ENCODE data around the gene FLNC. TPM values are rescaled to one million over a fixed set of nuclear protein-coding genes. Genes with fewer than 3 reads are reported as not detected.
A peak's percentile ranks its signal among the peaks of the same experiment; 100 is the strongest.

FLNC gene
- total and polyA plus RNA-seq, 9 of the 15 experiments (the other 6 are each of a cell fraction or from before 2014, with no cell fraction given), result 0.90 to 155 (median 28.8) TPM

DNA sequence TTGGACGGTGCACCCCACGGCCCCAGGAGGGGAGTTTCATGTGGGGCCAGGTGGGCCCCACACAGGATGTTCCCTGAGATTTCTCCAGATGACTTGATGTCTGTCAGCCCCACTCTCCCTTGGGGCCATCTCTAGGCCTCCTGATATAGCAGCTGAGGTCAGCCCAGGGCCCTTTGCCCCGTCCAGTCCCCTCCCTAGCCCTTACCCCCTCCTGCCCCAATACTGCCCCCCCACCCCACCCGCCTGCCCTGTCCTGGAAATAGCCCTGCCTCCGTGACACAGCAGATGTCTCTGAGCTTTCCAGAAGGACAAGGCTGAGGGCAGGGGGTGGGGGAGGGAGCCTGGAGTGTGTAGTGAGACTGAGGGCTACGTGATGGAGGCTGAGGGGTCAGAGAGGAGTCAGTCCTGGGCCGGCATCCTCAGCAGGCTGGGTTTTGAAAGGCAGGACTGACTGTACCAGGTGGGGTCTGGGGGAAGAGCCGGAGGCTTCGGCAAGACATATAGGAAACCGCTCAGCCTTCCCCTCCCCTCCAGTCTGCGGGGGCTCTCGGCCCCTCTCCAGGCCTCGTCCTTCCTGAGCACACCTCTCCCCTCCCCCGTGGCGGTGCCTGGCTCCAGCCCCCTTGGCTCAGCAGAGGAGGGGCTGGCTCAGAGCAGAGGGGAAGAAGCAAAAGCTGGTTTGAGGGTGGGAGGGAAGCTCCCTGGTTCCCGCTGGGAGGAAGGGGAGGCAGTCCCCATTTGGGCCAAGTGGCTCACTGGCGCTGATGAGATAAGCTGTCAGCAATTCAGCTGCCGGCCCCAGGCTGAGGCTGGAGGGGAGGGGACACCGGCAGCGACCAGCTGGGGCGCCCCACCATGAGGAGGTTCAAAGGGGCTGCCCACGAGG is 2.0 kb downstream of the FLNC start (continued):
- TF ChIP-seq RBM15 (IDR thresholded peaks at IDR 0.05; ENCODE audit: insufficient read depth, low read length), result no peak
- no peak for TF ChIP-seq NR4A1 (CRISPR knock-in tag; IDR thresholded peaks at IDR 0.05)
- TF ChIP-seq NR4A1 (tag; IDR thresholded peaks at IDR 0.05), result no peak; the same call in 1 of the 2 replicates
- TF ChIP-seq RBFOX2 (IDR thresholded peaks at IDR 0.05; ENCODE audit: low read depth, low read length), result peak; percentile 81
- peak; percentile 70 for TF ChIP-seq RBBP5 (IDR thresholded peaks at IDR 0.05; ENCODE audit: borderline replicate concordance, insufficient read depth, low read length, poor library complexity, severe bottlenecking)
- TF ChIP-seq KLF16 (IDR thresholded peaks at IDR 0.05), result peak; percentile 71; the same call in 1 of the 2 replicates
- TF ChIP-seq MYC (IDR thresholded peaks at IDR 0.05; ENCODE audit: low read depth, low read length), result peak; percentile 74
- peak; percentile 71; the same call in 1 of the 2 replicates for TF ChIP-seq MYC (CRISPR knock-in tag; IDR thresholded peaks at IDR 0.05; ENCODE audit: borderline replicate concordance, low read depth)
- TF ChIP-seq CHCHD3 (CRISPR knock-in tag; IDR thresholded peaks at IDR 0.05), result peak; percentile 22; the same call in 1 of the 2 replicates
- TF ChIP-seq, protein P1, sequence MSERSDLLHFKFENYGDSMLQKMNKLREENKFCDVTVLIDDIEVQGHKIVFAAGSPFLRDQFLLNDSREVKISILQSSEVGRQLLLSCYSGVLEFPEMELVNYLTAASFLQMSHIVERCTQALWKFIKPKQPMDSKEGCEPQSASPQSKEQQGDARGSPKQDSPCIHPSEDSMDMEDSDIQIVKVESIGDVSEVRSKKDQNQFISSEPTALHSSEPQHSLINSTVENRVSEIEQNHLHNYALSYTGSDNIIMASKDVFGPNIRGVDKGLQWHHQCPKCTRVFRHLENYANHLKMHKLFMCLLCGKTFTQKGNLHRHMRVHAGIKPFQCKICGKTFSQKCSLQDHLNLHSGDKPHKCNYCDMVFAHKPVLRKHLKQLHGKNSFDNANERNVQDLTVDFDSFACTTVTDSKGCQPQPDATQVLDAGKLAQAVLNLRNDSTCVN (CRISPR knock-in tag; IDR thresholded peaks at IDR 0.05), result peak; percentile 67; the same call in 1 of the 2 replicates
- TF ChIP-seq, protein P2, sequence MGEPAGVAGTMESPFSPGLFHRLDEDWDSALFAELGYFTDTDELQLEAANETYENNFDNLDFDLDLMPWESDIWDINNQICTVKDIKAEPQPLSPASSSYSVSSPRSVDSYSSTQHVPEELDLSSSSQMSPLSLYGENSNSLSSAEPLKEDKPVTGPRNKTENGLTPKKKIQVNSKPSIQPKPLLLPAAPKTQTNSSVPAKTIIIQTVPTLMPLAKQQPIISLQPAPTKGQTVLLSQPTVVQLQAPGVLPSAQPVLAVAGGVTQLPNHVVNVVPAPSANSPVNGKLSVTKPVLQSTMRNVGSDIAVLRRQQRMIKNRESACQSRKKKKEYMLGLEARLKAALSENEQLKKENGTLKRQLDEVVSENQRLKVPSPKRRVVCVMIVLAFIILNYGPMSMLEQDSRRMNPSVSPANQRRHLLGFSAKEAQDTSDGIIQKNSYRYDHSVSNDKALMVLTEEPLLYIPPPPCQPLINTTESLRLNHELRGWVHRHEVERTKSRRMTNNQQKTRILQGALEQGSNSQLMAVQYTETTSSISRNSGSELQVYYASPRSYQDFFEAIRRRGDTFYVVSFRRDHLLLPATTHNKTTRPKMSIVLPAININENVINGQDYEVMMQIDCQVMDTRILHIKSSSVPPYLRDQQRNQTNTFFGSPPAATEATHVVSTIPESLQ (CRISPR knock-in tag; IDR thresholded peaks at IDR 0.05), result peak; percentile 89; the same call in 1 of the 2 replicates
- TF ChIP-seq XRCC4 (IDR thresholded peaks at IDR 0.05; ENCODE audit: extremely low read depth, insufficient read depth, insufficient read length), result no peak
- TF ChIP-seq, protein P3, sequence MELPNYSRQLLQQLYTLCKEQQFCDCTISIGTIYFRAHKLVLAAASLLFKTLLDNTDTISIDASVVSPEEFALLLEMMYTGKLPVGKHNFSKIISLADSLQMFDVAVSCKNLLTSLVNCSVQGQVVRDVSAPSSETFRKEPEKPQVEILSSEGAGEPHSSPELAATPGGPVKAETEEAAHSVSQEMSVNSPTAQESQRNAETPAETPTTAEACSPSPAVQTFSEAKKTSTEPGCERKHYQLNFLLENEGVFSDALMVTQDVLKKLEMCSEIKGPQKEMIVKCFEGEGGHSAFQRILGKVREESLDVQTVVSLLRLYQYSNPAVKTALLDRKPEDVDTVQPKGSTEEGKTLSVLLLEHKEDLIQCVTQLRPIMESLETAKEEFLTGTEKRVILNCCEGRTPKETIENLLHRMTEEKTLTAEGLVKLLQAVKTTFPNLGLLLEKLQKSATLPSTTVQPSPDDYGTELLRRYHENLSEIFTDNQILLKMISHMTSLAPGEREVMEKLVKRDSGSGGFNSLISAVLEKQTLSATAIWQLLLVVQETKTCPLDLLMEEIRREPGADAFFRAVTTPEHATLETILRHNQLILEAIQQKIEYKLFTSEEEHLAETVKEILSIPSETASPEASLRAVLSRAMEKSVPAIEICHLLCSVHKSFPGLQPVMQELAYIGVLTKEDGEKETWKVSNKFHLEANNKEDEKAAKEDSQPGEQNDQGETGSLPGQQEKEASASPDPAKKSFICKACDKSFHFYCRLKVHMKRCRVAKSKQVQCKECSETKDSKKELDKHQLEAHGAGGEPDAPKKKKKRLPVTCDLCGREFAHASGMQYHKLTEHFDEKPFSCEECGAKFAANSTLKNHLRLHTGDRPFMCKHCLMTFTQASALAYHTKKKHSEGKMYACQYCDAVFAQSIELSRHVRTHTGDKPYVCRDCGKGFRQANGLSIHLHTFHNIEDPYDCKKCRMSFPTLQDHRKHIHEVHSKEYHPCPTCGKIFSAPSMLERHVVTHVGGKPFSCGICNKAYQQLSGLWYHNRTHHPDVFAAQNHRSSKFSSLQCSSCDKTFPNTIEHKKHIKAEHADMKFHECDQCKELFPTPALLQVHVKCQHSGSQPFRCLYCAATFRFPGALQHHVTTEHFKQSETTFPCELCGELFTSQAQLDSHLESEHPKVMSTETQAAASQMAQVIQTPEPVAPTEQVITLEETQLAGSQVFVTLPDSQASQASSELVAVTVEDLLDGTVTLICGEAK (IDR thresholded peaks at IDR 0.05), result 0 out of 2 replicates have a peak, but pooled peaks have one; percentile 34
- TF ChIP-seq, protein P3 (CRISPR knock-in tag; IDR thresholded peaks at IDR 0.05), result no peak
